Activated CD8-positive, alpha-beta T cell treated with anti-CD3 and anti-CD28 coated beads for 36 hours (primary cell): Measurements from ENCODE around the gene NRF1. TPM values are rescaled to one million over a fixed set of nuclear protein-coding genes. Genes with fewer than 3 reads are reported as not detected.

Experiments
- ATAC-seq: fragments of 200-7000 bp; cut with Tn5 transposase; one replicate; pipeline ENCODE4 v1.10.0; 2021; ENCODE audit warnings: mild to moderate bottlenecking, moderate library complexity
- CTCF ChIA-PET: fragments of 350-600 bp; sonication (Branson Sonifier 250); formaldehyde crosslinking; loops from one replicate; lab custom pipeline; 2021; ENCODE audit warnings: antibody characterized with exemption; lab: Charles Lee
- POLR2A ChIA-PET: fragments of 350-600 bp; sonication (Branson Sonifier 250); formaldehyde crosslinking; loops from one replicate; lab custom pipeline; 2021; ENCODE audit warnings: antibody characterized with exemption; lab: Charles Lee
- DNase-seq: peaks from one replicate; pipeline ENCODE4 v3.0.0-alpha.2; 2020
- H3K27ac Mint-ChIP-seq: one replicate; pipeline ENCODE4 v1.8.0; 2021; ENCODE audit warnings: mild to moderate bottlenecking, mixed read lengths
- H3K27me3 Mint-ChIP-seq: one replicate; pipeline ENCODE4 v1.8.0; 2021; ENCODE audit warnings: mixed read lengths
- H3K36me3 Mint-ChIP-seq: one replicate; pipeline ENCODE4 v1.8.0; 2021; ENCODE audit warnings: low read depth, mixed read lengths
- H3K4me1 Mint-ChIP-seq: one replicate; pipeline ENCODE4 v1.8.0; 2021; ENCODE audit warnings: low read depth, mixed read lengths
- H3K4me3 Mint-ChIP-seq: one replicate; pipeline ENCODE4 v1.8.0; 2021; ENCODE audit warnings: mild to moderate bottlenecking, moderate library complexity, mixed read lengths
- H3K9me3 Mint-ChIP-seq: one replicate; pipeline ENCODE4 v1.8.0; 2021; ENCODE audit warnings: mixed read lengths
- CTCF ChIP-seq: fragments of 200-600 bp; IDR thresholded peaks from one replicate; pipeline ENCODE4 v1.8.0; 2022; ENCODE audit warnings: antibody characterized with exemption, mild to moderate bottlenecking
- intact Hi-C: fragments of 100-400 bp; cut with micrococcal nuclease; formaldehyde crosslinking; loops from one replicate; pipeline ENCODE4 v1.10.0; 2022
- total RNA-seq, 2 experiments: library from RNA; stranded (reverse); gene quantifications; one replicate each; pipeline ENCODE4 v1.2.3, GENCODE V29; 2021

Gene NRF1
- total RNA-seq, 2 experiments from 2014 or later: 23.3 to 23.9 TPM

- Mint-ChIP-seq H3K4me3 (no peak overlapping the region), H3K4me1 (peaks cover 5% of the 10 kb centered on the region), H3K36me3 (no peaks in the 10 kb centered on the region), H3K9me3 (peaks cover 6% of the 10 kb centered on the region), H3K27me3 (peaks cover 21% of the 10 kb centered on the region), H3K27ac (no peak overlapping the region)
- ChIA-PET POLR2A (no interaction called here), CTCF (interaction anchor here (0.6 to 1.1 kb wide), 2 partner anchors 12 to 21 kb away, joined by 3 read pairs; no protein-coding TSS in a partner anchor)
- ATAC-seq: no peak
- TF ChIP-seq CTCF: no peak
- no peak for DNase-seq
- intact Hi-C loops: no loop called here
Observed at GRCh38 chr7:129569811-129570215, 41.7 kb upstream of the NRF1 start.

GRCh38 chr7:129571201-129571600 lies 40.3 kb upstream of the NRF1 start:
- H3K27me3 Mint-ChIP-seq: peaks cover 18% of the 10 kb centered on the region
- DNase-seq: no peak
- ChIA-PET CTCF (no interaction called here), POLR2A (no interaction called here)
- ATAC-seq: no peak
- TF ChIP-seq CTCF: no peak
- no peak overlapping the region for H3K27ac Mint-ChIP-seq
- H3K4me3 Mint-ChIP-seq: no peak overlapping the region
- peaks cover 4% of the 10 kb centered on the region for H3K4me1 Mint-ChIP-seq
- intact Hi-C loops: no loop called here
- H3K36me3 Mint-ChIP-seq: peaks cover under 1% of the 10 kb centered on the region
- peaks cover 7% of the 10 kb centered on the region for H3K9me3 Mint-ChIP-seq

DNA sequence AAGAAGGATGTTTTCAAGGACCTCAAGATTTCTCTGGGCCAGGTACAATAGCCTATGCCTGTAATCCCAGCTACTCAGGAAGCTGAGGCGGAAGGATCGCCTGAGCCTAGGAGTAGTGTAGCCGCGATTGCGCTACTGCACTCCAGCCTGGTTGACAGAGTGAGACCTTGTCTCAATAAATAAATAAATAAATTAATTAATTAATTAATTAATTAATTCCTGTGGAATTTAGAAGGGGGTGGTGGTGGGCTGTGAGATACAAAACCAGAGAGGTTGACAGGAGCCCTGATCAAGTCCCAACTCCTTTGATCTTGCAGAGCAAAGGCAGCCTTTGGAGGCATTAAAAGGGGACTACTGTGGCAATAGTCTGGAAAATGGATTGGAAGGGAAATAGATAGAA lies 39.3 kb upstream of the NRF1 start:
- ATAC-seq (no peak), DNase-seq (no peak)
- Mint-ChIP-seq H3K9me3 (peaks cover 10% of the 10 kb centered on the region), H3K4me1 (no peaks in the 10 kb centered on the region), H3K27me3 (peaks cover 15% of the 10 kb centered on the region), H3K36me3 (peaks cover 5% of the 10 kb centered on the region), H3K4me3 (no peak overlapping the region), H3K27ac (no peak overlapping the region)
- intact Hi-C loops: no loop called here
- POLR2A ChIA-PET: no interaction called here
- TF ChIP-seq CTCF: no peak
- CTCF ChIA-PET: no interaction called here

GRCh38 chr7:129574487-129574886 lies 37.0 kb upstream of the NRF1 start:
- intact Hi-C loops: no loop called here
- ATAC-seq: no peak
- CTCF ChIA-PET: interaction anchor here (0.6 to 1.4 kb wide), 2 partner anchors 437 to 446 kb away, joined by 3 read pairs; no protein-coding TSS in a partner anchor

GRCh38 chr7:129575699-129576098 lies 35.8 kb upstream of the NRF1 start:
- Mint-ChIP-seq H3K27me3 (peaks cover 5% of the 10 kb centered on the region), H3K4me1 (no peaks in the 10 kb centered on the region), H3K9me3 (peaks cover 13% of the 10 kb centered on the region), H3K36me3 (peaks cover 5% of the 10 kb centered on the region), H3K4me3 (no peak overlapping the region), H3K27ac (no peak overlapping the region)
- ATAC-seq: no peak
- DNase-seq: no peak
- intact Hi-C loops: no loop called here
- no peak for TF ChIP-seq CTCF
- ChIA-PET CTCF (no interaction called here), POLR2A (interaction anchor here (0.7 kb wide), 1 partner anchor 33 kb away, joined by 3 read pairs; no protein-coding TSS in a partner anchor)

More at GRCh38 chr7:129574487-129574886, 37.0 kb upstream of the NRF1 start:
- DNase-seq: no peak
- POLR2A ChIA-PET: no interaction called here
- no peak for TF ChIP-seq CTCF
- Mint-ChIP-seq H3K27me3 (peaks cover 7% of the 10 kb centered on the region), H3K27ac (no peak overlapping the region), H3K4me1 (no peaks in the 10 kb centered on the region), H3K4me3 (no peak overlapping the region), H3K9me3 (peaks cover 12% of the 10 kb centered on the region), H3K36me3 (peaks cover 5% of the 10 kb centered on the region)
